Measurements from ENCODE around the gene RPA1.

DNA sequence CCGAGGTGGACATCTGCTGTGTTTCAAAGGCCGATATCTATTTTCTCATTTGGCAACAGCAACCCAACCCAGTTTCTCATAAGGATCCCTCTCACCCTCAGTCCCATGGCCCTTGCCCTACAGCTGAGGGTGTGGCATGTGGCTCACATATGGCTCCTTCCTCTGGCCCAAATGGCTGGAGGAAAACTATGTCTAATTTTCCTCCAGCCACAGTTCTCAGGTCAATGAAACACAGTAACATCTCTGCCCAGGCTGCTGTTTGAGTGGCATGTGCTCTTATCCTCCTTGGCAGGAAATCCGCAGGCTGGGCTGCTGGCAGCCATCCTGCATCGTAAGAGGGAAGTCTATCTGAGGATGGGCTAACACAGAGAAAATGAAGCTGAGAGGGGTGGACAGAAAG lies 43.9 kb upstream of the RPA1 start:
- TF ChIP-seq, protein P1, sequence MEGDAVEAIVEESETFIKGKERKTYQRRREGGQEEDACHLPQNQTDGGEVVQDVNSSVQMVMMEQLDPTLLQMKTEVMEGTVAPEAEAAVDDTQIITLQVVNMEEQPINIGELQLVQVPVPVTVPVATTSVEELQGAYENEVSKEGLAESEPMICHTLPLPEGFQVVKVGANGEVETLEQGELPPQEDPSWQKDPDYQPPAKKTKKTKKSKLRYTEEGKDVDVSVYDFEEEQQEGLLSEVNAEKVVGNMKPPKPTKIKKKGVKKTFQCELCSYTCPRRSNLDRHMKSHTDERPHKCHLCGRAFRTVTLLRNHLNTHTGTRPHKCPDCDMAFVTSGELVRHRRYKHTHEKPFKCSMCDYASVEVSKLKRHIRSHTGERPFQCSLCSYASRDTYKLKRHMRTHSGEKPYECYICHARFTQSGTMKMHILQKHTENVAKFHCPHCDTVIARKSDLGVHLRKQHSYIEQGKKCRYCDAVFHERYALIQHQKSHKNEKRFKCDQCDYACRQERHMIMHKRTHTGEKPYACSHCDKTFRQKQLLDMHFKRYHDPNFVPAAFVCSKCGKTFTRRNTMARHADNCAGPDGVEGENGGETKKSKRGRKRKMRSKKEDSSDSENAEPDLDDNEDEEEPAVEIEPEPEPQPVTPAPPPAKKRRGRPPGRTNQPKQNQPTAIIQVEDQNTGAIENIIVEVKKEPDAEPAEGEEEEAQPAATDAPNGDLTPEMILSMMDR (IDR thresholded peaks at IDR 0.05; ENCODE audit: insufficient read depth, low read length, poor library complexity, severe bottlenecking) = no peak
- TF ChIP-seq EZH2phosphoT487 (conservative IDR thresholded peaks at IDR 0.05; ENCODE audit: low read length) = no peak

Data from SU-DHL-6 (cell line).